HFFc6 (cell line): ENCODE results near the gene CXCL8. TPM values are rescaled to one million over a fixed set of nuclear protein-coding genes. Genes with fewer than 3 reads are reported as not detected.

ENCODE experiments used
- DNase-seq: peaks from one replicate; pipeline ENCODE4 v3.0.0-alpha.2; 2018
- H3K27ac Mint-ChIP-seq: 2 replicates; pipeline ENCODE4 v1.8.0; 2020; ENCODE audit warnings: mild to moderate bottlenecking, mixed read lengths
- H3K27me3 Mint-ChIP-seq: 2 replicates; pipeline ENCODE4 v1.8.0; 2021; ENCODE audit warnings: mild to moderate bottlenecking, moderate library complexity, mixed read lengths; ENCODE audit not compliant: insufficient read depth
- H3K36me3 Mint-ChIP-seq: 2 replicates; pipeline ENCODE4 v1.8.0; 2021; ENCODE audit warnings: low read depth, mixed read lengths
- H3K4me1 Mint-ChIP-seq: 2 replicates; pipeline ENCODE4 v1.8.0; 2020; ENCODE audit warnings: low read depth, mixed read lengths
- H3K4me3 Mint-ChIP-seq: 2 replicates; pipeline ENCODE4 v1.8.0; 2020; ENCODE audit warnings: mild to moderate bottlenecking, moderate library complexity, mixed read lengths
- H3K9me3 Mint-ChIP-seq: 2 replicates; pipeline ENCODE4 v1.8.0; 2020; ENCODE audit warnings: mild to moderate bottlenecking, mixed read lengths
- total RNA-seq, 6 experiments: library from RNA; stranded (reverse); fragmentation: NEBNext Ultra II Directional; extraction: Animal tissue kit (Norgen Biotek cat#: 25700); gene quantifications; 2 replicates in 1 of 6; 3 replicates in 5 of 6; pipeline ENCODE4 v1.2.3, GENCODE V29; 2021
- TF ChIP-seq, protein P1 (sequence below): fragments of 200-600 bp; sonication (generic); IDR thresholded peaks from 2 replicates; pipeline ENCODE4 v1.5.0; 2021; ENCODE audit warnings: antibody characterized with exemption, mild to moderate bottlenecking

CXCL8 gene
- total RNA-seq, 6 experiments from 2014 or later: 0.47 to 3.2 (median 2.1) TPM

DNA sequence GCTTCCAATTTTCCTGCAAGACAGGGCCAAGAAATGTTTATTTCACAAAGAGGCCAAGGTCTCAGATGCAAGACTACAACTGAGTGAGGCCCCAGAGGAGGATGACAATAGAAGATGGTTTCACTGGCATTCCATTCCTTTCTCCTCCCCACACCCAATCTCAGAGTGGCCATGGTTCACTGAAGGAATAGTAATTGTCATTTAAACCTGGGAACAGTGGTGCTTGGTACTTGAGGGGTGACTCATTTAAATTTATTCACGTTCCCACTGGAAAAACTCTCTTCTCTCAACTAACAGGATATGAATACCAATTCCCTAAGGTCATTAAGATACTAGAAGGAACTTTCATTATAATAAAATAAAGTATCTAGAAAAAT lies 35.3 kb upstream of the CXCL8 start:
- no peaks in the 10 kb centered on the region; the same call in 1 of the 2 replicates for H3K27me3 Mint-ChIP-seq
- H3K4me3 Mint-ChIP-seq: peak overlapping the region; percentile 72
- TF ChIP-seq, protein P1, sequence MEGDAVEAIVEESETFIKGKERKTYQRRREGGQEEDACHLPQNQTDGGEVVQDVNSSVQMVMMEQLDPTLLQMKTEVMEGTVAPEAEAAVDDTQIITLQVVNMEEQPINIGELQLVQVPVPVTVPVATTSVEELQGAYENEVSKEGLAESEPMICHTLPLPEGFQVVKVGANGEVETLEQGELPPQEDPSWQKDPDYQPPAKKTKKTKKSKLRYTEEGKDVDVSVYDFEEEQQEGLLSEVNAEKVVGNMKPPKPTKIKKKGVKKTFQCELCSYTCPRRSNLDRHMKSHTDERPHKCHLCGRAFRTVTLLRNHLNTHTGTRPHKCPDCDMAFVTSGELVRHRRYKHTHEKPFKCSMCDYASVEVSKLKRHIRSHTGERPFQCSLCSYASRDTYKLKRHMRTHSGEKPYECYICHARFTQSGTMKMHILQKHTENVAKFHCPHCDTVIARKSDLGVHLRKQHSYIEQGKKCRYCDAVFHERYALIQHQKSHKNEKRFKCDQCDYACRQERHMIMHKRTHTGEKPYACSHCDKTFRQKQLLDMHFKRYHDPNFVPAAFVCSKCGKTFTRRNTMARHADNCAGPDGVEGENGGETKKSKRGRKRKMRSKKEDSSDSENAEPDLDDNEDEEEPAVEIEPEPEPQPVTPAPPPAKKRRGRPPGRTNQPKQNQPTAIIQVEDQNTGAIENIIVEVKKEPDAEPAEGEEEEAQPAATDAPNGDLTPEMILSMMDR: no peak
- H3K9me3 Mint-ChIP-seq: no peaks in the 10 kb centered on the region
- H3K27ac Mint-ChIP-seq: peak overlapping the region; percentile 94
- H3K4me1 Mint-ChIP-seq: peaks cover 91% of the 10 kb centered on the region
- peaks cover 5% of the 10 kb centered on the region; the same call in 1 of the 2 replicates for H3K36me3 Mint-ChIP-seq
- DNase-seq: peak; percentile 68

DNA sequence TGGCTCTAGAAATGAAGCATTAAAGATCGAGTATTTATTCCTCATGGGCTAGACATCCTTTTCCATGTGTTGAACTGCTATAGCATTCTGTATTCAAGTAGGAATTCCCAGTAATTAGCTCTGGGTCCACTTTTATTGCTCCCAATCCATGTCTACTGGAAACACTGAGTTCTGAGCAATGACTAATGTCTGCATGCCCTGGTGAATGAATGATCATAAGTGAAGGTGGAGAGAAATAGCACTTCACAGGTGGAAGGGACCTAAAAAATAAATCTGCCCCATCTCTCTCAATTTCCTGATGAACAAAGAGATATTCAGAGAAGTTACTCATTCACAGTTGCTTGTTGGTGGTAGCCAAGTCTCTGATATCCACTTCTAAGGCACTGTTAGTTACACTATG lies 34.6 kb upstream of the CXCL8 start:
- TF ChIP-seq, protein P1: no peak
- Mint-ChIP-seq H3K4me3 (peak overlapping the region; percentile 0; the same call in 1 of the 2 replicates), H3K4me1 (peaks cover 94% of the 10 kb centered on the region), H3K9me3 (no peaks in the 10 kb centered on the region), H3K36me3 (peaks cover 5% of the 10 kb centered on the region; the same call in 1 of the 2 replicates), H3K27me3 (no peaks in the 10 kb centered on the region; the same call in 1 of the 2 replicates), H3K27ac (peak overlapping the region; percentile 94)
- DNase-seq: no peak

DNA sequence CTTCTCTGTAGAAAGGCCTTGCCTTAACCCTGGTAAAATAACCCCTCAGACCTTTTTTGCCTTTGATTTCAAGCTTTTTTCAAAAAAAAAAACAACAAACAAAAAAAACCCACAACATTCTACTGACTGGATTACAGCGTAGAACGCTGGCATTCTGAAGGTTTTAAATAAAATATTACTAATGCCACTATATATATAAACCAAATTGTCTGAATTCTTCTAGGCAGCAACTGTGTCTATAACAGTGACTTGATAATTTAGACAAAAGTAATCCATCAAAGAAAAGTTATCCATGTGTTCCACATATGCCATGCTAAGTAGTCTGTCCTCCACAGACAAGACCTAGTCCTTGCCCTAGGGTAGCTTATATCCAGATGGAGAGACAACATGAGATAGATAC lies 33.6 kb upstream of the CXCL8 start:
- Mint-ChIP-seq H3K36me3 (peaks cover 5% of the 10 kb centered on the region; the same call in 1 of the 2 replicates), H3K27ac (peak overlapping the region; percentile 48; the same call in 1 of the 2 replicates), H3K4me1 (peaks cover 84% of the 10 kb centered on the region), H3K27me3 (no peaks in the 10 kb centered on the region; the same call in 1 of the 2 replicates), H3K9me3 (no peaks in the 10 kb centered on the region), H3K4me3 (no peak overlapping the region)
- TF ChIP-seq, protein P1: no peak
- DNase-seq: no peak

DNA sequence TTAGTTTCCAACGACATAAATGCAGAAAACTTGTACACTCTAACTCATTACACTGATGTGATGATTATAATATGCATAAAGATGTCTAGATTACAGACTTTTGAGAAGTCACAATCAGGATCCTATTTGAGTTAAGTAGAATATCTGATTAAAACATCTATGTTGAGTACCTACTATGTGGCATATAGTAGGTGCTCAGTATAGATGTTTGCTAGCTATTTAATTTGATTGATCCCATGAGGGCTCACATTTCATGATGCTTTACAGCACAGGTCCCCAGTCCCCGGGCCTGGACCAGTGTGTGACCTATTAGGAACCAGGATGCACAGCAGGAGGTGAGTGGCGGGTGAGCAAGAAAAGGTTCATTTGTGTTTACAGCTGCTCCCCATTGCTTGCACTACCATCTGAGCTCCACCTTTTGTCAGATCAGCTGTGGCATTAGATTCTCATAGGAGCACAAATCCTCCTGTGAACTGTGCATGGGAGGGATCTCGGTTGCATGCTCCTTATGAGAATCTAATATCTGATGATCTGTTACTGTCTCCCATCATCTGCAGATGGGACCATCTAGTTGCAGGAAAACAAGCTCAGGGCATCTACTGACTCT lies 33.0 kb upstream of the CXCL8 start:
- peaks cover 5% of the 10 kb centered on the region; the same call in 1 of the 2 replicates for H3K36me3 Mint-ChIP-seq
- no peak for DNase-seq
- H3K4me3 Mint-ChIP-seq: peak overlapping the region; percentile 61; the same call in 1 of the 2 replicates
- H3K4me1 Mint-ChIP-seq: peaks cover 84% of the 10 kb centered on the region
- no peaks in the 10 kb centered on the region; the same call in 1 of the 2 replicates for H3K27me3 Mint-ChIP-seq
- peak overlapping the region; percentile 92 for H3K27ac Mint-ChIP-seq
- TF ChIP-seq, protein P1: no peak
- no peaks in the 10 kb centered on the region for H3K9me3 Mint-ChIP-seq

DNA sequence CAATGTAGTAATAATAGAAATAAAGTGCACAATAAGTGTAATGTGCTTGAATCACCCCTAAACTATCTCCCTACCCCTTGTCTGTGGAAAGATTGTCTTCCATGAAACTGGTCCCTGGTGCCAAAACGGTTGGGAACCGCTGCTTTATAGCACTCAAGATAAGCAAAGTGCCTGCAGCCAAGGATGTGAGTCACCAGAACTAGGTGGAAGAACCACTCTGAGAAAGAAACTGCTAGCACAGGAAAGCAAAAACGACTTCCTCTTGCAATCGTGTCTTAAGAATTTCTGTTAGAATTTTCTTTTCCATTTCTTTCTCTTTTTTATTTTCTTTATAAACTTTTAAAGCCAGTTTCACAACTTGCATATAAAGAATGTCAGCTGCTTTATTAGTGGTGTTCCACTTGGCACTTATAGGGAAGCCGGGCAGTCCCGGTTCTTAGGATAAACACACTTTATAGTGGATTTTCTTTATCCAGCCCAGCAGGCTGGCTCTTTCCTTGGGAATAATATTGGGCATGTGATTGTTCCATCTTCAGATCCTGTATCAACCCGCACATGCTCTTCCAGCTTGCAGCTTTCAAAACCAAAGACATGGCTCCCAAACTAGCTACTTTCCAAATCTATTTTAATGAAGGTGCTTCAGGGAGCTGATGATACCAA lies 32.3 kb upstream of the CXCL8 start:
- Mint-ChIP-seq H3K27ac (peak overlapping the region; percentile 92), H3K4me1 (peaks cover 79% of the 10 kb centered on the region), H3K27me3 (no peaks in the 10 kb centered on the region; the same call in 1 of the 2 replicates), H3K9me3 (no peaks in the 10 kb centered on the region), H3K36me3 (peaks cover 5% of the 10 kb centered on the region; the same call in 1 of the 2 replicates), H3K4me3 (peak overlapping the region; percentile 61)
- TF ChIP-seq, protein P1: no peak
- DNase-seq: peak; percentile 91
